Measurements from ENCODE around the gene CX3CR1.
"Not testable (repeated sequence)": the region's sequence is repeated elsewhere in the genome, so short reads cannot be mapped to it uniquely, and the experiment has no call there.

Gene CX3CR1

GRCh38 chr3:39234651-39235050 is 45.2 kb downstream of the CX3CR1 start:
- CTCF ChIA-PET, result no interaction called here
- TF ChIP-seq BHLHE40 (IDR thresholded peaks at IDR 0.05; ENCODE audit: borderline replicate concordance) (no peak), NFRKB (IDR thresholded peaks at IDR 0.05) (no peak), ARNT (IDR thresholded peaks at IDR 0.05) (no peak), HDGF (IDR thresholded peaks at IDR 0.05; ENCODE audit: borderline replicate concordance) (no peak), ZNF384 (IDR thresholded peaks at IDR 0.05) (no peak), SP1 (IDR thresholded peaks at IDR 0.05) (no peak)
- POLR2A ChIA-PET, result no interaction called here

GRCh38 chr3:39232859-39233258 is 47.0 kb downstream of the CX3CR1 start:
- ChIA-PET POLR2A (no interaction called here), CTCF (no interaction called here)
- no peak for TF ChIP-seq FOXM1 (IDR thresholded peaks at IDR 0.05; ENCODE audit: borderline replicate concordance)
- TF ChIP-seq LEF1 (IDR thresholded peaks at IDR 0.05; ENCODE audit: borderline replicate concordance), result no peak
- no peak for TF ChIP-seq L3MBTL2 (conservative IDR thresholded peaks at IDR 0.05)
- no peak for TF ChIP-seq HDGF (IDR thresholded peaks at IDR 0.05; ENCODE audit: borderline replicate concordance)
- TF ChIP-seq ARNT (IDR thresholded peaks at IDR 0.05), result no peak
- no peak for DNase-seq (ENCODE audit: extremely low spot score)

More at GRCh38 chr3:39234651-39235050, 45.2 kb downstream of the CX3CR1 start:
- no peak for DNase-seq (ENCODE audit: extremely low spot score)

- ChIA-PET CTCF (interaction anchor here (0.9 kb wide), 1 partner anchor 58 kb away, joined by 3 read pairs; no protein-coding TSS in a partner anchor), POLR2A (no interaction called here)
- DNase-seq (ENCODE audit: extremely low spot score), result no peak
- TF ChIP-seq HDGF (IDR thresholded peaks at IDR 0.05; ENCODE audit: borderline replicate concordance) (no peak), PKNOX1 (IDR thresholded peaks at IDR 0.05) (no peak), TARDBP (IDR thresholded peaks at IDR 0.05) (no peak), SP1 (IDR thresholded peaks at IDR 0.05) (no peak), FOXK2 (IDR thresholded peaks at IDR 0.05) (no peak), ARNT (IDR thresholded peaks at IDR 0.05) (no peak), FOXM1 (IDR thresholded peaks at IDR 0.05; ENCODE audit: borderline replicate concordance) (no peak), L3MBTL2 (conservative IDR thresholded peaks at IDR 0.05) (no peak), CTBP1 (IDR thresholded peaks at IDR 0.05; ENCODE audit: borderline replicate concordance) (no peak), ZNF384 (IDR thresholded peaks at IDR 0.05) (no peak), NFRKB (IDR thresholded peaks at IDR 0.05) (no peak)
Observed at GRCh38 chr3:39230453-39230852, 49.4 kb downstream of the CX3CR1 start.

GRCh38 chr3:39228496-39228895 is 51.3 kb downstream of the CX3CR1 start:
- no peak for TF ChIP-seq PKNOX1 (IDR thresholded peaks at IDR 0.05)
- TF ChIP-seq SP1 (IDR thresholded peaks at IDR 0.05), result no peak
- TF ChIP-seq L3MBTL2 (conservative IDR thresholded peaks at IDR 0.05), result no peak
- CTCF ChIA-PET, result no interaction called here
- POLR2A ChIA-PET, result no interaction called here
- no peak for DNase-seq (ENCODE audit: extremely low spot score)

- POLR2A ChIA-PET; CTCF ChIA-PET; DNase-seq (ENCODE audit: extremely low spot score): not testable (repeated sequence)
Observed at GRCh38 chr3:39227596-39227995, 52.2 kb downstream of the CX3CR1 start.

GRCh38 chr3:39226106-39226741 is 53.6 kb downstream of the CX3CR1 start:
- ChIA-PET CTCF (interaction anchor here (0.7 to 1.0 kb wide), 2 partner anchors 40 to 62 kb away, joined by 3 to 4 read pairs; no protein-coding TSS in a partner anchor), POLR2A (no interaction called here)
- TF ChIP-seq TARDBP (IDR thresholded peaks at IDR 0.05) (no peak), BHLHE40 (IDR thresholded peaks at IDR 0.05; ENCODE audit: borderline replicate concordance) (no peak)
- no peak for DNase-seq (ENCODE audit: extremely low spot score)

GRCh38 chr3:39224288-39224687 is 55.5 kb downstream of the CX3CR1 start:
- ChIA-PET CTCF (no interaction called here), POLR2A (no interaction called here)
- no peak for DNase-seq (ENCODE audit: extremely low spot score)
- TF ChIP-seq LEF1 (IDR thresholded peaks at IDR 0.05; ENCODE audit: borderline replicate concordance), result no peak
- TF ChIP-seq SP1 (IDR thresholded peaks at IDR 0.05), result no peak
- TF ChIP-seq L3MBTL2 (conservative IDR thresholded peaks at IDR 0.05), result no peak

GRCh38 chr3:39222939-39223338 is 56.9 kb downstream of the CX3CR1 start:
- ChIA-PET POLR2A (no interaction called here), CTCF (no interaction called here)
- no peak for DNase-seq (ENCODE audit: extremely low spot score)
- TF ChIP-seq LEF1 (IDR thresholded peaks at IDR 0.05; ENCODE audit: borderline replicate concordance) (no peak), NFRKB (IDR thresholded peaks at IDR 0.05) (no peak), ARNT (IDR thresholded peaks at IDR 0.05) (no peak), FOXK2 (IDR thresholded peaks at IDR 0.05) (no peak), TARDBP (IDR thresholded peaks at IDR 0.05) (no peak), L3MBTL2 (conservative IDR thresholded peaks at IDR 0.05) (no peak), ZNF384 (IDR thresholded peaks at IDR 0.05) (no peak), FOXM1 (IDR thresholded peaks at IDR 0.05; ENCODE audit: borderline replicate concordance) (no peak)

- DNase-seq (ENCODE audit: extremely low spot score), result no peak
- POLR2A ChIA-PET, result no interaction called here
- TF ChIP-seq BHLHE40 (IDR thresholded peaks at IDR 0.05; ENCODE audit: borderline replicate concordance) (no peak), SUZ12 (IDR thresholded peaks at IDR 0.05) (no peak), LEF1 (IDR thresholded peaks at IDR 0.05; ENCODE audit: borderline replicate concordance) (no peak)
Observed at GRCh38 chr3:39222462-39222861, 57.4 kb downstream of the CX3CR1 start.

More at GRCh38 chr3:39222462-39222861, 57.4 kb downstream of the CX3CR1 start:
- CTCF ChIA-PET, result no interaction called here
